ENCODE measurements around the gene GPR83.
"Not testable (repeated sequence)": the region's sequence is repeated elsewhere in the genome, so short reads cannot be mapped to it uniquely, and the experiment has no call there.

GPR83 gene

GRCh38 chr11:94370576-94370975 is 30.6 kb downstream of the GPR83 start:
- DNase-seq (ENCODE audit: low read depth in 2 of 2): not testable (repeated sequence)

GRCh38 chr11:94350850-94351563 is 50.2 kb downstream of the GPR83 start:
- DNase-seq (ENCODE audit: low read depth in 2 of 2): not testable (repeated sequence)

DNA sequence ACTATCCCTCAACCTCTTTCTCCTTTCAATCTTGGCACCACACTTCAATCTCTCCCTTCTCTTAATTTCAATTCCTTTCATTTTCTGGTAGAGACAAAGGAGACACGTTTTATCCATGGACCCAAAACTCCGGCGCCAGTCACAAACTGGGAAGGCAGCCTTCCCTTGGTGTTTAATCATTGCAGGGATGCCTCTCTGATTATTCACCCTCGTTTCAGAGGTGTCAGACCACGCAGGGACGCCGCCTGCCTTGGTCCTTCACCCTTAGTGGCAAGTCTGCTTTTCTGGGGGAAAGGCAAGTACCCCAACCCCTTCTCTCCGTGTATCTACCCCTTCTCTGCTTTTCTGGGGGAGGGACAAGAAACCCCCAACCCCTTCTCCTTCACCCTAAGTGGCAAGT is 54.9 kb downstream of the GPR83 start:
- DNase-seq (ENCODE audit: low read depth in 2 of 2): not testable (repeated sequence)

GRCh38 chr11:94343495-94343894 is 57.7 kb downstream of the GPR83 start:
- no peak for DNase-seq (ENCODE audit: low read depth in 2 of 2)

GRCh38 chr11:94342250-94342649 is 59.0 kb downstream of the GPR83 start:
- DNase-seq (ENCODE audit: low read depth in 2 of 2): no peak

DNA sequence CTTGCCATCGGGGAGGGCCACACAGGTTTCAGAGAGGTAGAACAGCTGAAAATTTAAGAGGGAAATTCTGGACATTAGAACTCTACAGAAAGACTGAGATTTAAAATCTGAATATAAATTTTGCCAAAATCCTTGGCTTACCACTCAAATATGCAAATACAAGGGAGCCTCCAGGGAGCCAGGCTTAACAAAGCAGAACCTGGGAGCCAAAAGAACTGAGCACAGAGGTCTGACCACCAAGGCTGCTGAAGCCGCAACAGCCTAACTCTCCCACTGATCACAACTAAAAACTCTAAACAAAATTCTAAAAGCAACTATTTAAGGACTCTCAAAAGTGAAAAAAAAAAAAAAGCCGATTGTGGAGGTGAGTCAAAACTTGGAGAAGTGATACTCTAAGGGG is 62.6 kb downstream of the GPR83 start:
- DNase-seq (ENCODE audit: low read depth in 2 of 2): no peak

DNA sequence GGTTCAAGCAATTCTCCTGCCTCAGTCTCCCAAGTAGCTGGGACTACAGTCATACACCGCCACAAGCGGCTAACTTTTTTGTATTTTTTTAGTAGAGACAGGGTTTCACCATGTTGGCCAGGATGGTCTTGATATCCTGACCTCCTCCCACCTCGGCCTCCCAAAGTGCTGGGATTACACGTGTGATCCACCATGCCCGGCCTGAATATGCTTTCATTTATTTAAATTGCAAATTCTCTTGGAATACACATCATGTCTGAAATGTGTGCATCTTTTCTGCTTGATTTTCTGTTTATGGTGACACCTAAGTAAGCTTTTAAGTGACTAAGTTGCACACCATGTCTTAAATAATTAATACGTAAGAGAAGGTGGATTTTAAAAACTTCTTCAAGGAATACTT is 65.2 kb downstream of the GPR83 start:
- no peak for DNase-seq (ENCODE audit: low read depth in 2 of 2)

GRCh38 chr11:94332814-94333213 is 68.4 kb downstream of the GPR83 start:
- DNase-seq (ENCODE audit: low read depth in 2 of 2): no peak

DNA sequence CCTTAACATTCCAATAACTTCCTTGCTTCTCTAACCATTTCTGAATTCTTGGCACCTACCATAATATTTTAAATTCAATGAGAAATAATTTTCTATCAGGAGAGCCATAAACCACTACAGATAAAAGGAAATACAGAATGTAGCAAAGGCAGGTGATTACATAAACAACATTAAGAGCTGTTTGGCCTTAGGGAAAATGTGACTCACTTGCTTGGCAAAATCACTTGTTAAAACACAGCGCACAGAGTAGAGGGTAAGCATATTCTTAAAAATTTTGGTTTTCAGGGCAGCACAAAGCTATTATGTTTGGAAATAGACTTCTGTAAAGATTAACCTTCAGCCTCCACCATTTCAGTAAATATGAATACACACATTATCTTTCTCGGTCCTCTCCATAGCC is 70.4 kb downstream of the GPR83 start:
- DNase-seq (ENCODE audit: low read depth in 2 of 2): no peak

GRCh38 chr11:94329501-94329900 is 71.7 kb downstream of the GPR83 start:
- DNase-seq (ENCODE audit: low read depth in 2 of 2): no peak

DNA sequence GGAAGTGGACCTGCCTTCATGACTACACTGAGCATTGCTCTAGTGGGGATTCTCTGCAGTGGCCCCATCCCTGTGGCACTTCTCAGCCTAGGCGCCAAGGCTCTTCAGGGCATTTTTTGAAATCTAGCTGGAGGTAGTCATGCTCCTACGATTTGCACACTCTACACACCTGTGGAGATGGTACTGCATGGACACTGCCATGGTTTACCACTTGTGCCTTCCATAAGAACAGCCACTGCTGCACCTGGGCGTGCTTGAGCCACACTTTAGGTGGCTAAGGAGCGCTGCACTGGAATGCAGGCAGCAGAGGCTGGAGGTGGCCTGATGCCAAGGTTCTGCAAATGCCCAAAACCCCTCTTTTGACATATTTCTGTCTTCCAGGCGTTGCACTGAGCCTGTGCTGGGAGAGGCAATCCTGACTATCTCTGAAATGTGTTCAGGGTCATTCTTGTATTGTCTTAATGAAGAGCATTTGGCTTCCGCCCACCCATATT is 72.6 kb downstream of the GPR83 start:
- no peak for DNase-seq (ENCODE audit: low read depth in 2 of 2)

Measured in stimulated activated CD8-positive, alpha-beta memory T cell treated with anti-CD3 and anti-CD28 coated beads, Interleukin-2, amount 100 ng/mL, for 1 hour (primary cell).